LNCaP clone FGC (cell line): Measurements from ENCODE around the gene WDR90.

Experiments
- DNase-seq: peaks from one replicate; pipeline ENCODE4 v3.0.0-alpha.2; 2011; ENCODE audit warnings: low read depth
- H3K4me3 ChIP-seq: 2 replicates; pipeline ENCODE4 v1.5.1; 2011; ENCODE audit warnings: mild to moderate bottlenecking, low read depth, low read length, control low read depth
- CTCF ChIP-seq: IDR thresholded peaks from 2 replicates; pipeline ENCODE4 v1.5.1; 2012; ENCODE audit warnings: mild to moderate bottlenecking; ENCODE audit not compliant: control insufficient read depth, insufficient read depth; ENCODE audit errors: extremely low read depth

WDR90 gene

GRCh38 chr16:682493-683395 lies 33.6 kb downstream of the WDR90 start:
- DNase-seq: no peak
- no peak for TF ChIP-seq CTCF
- peak overlapping the region; percentile 72 for H3K4me3 ChIP-seq

- TF ChIP-seq CTCF: no peak
- DNase-seq: no peak
- peak overlapping the region; percentile 72 for H3K4me3 ChIP-seq
Observed at GRCh38 chr16:683396-684070, 34.4 kb downstream of the WDR90 start.

- TF ChIP-seq CTCF: no peak
- DNase-seq: peak; percentile 83
- peak within 1 kb of the TSS; percentile 72 for H3K4me3 ChIP-seq
Observed at GRCh38 chr16:684071-684794, 35.1 kb downstream of the WDR90 start, which contains the start of gene JMJD8. TSS of gene JMJD8 (minus strand) at chr16:684334. CDS start at chr16:684319, 15 bp downstream.

GRCh38 chr16:684961-685696 lies 36.0 kb downstream of the WDR90 start:
- TF ChIP-seq CTCF: no peak
- DNase-seq: no peak
- peak overlapping the region; percentile 72 for H3K4me3 ChIP-seq

GRCh38 chr16:685967-686366 lies 36.8 kb downstream of the WDR90 start:
- DNase-seq: no peak

More at GRCh38 chr16:685967-686366, 36.8 kb downstream of the WDR90 start:
- peak; percentile 84 for TF ChIP-seq CTCF
- no peak overlapping the region for H3K4me3 ChIP-seq
